HUES64 (cell line): ENCODE data around the gene LIN28B.

Experiments
- H3K27ac ChIP-seq: 2 replicates; pipeline ENCODE4 v1.7.0; 2013; ENCODE audit warnings: low read depth, low read length, inconsistent platforms
- H3K27me3 ChIP-seq: 2 replicates; pipeline ENCODE4 v1.6.1; 2013; ENCODE audit warnings: mild to moderate bottlenecking, low read length; ENCODE audit not compliant: insufficient read depth
- H3K36me3 ChIP-seq: 2 replicates; pipeline ENCODE4 v1.6.1; 2013; ENCODE audit warnings: mild to moderate bottlenecking, low read length; ENCODE audit not compliant: insufficient read depth
- H3K4me1 ChIP-seq: 2 replicates; pipeline ENCODE4 v1.6.1; 2013; ENCODE audit warnings: mild to moderate bottlenecking, low read length, moderate library complexity; ENCODE audit not compliant: insufficient read depth
- H3K4me3 ChIP-seq: 2 replicates; pipeline ENCODE4 v1.5.1; 2013; ENCODE audit warnings: mild to moderate bottlenecking, low read length, moderate library complexity
- H3K9ac ChIP-seq: 2 replicates; pipeline ENCODE4 v1.6.1; 2013; ENCODE audit warnings: mild to moderate bottlenecking, low read depth, low read length
- H3K9me3 ChIP-seq: 2 replicates; pipeline ENCODE4 v1.6.1; 2013; ENCODE audit warnings: low read depth, low read length; ENCODE audit not compliant: insufficient read depth
- whole genome bisulfite sequencing: fragments of 150-250, 120-280 bp; methylation state at CpG from one replicate; pipeline ENCODE4 v1.1.7; 2013; ENCODE audit warnings: missing lambda C conversion rate; 5-methylcytosine and 5-hydroxymethylcytosine counted together

The LIN28B gene

DNA sequence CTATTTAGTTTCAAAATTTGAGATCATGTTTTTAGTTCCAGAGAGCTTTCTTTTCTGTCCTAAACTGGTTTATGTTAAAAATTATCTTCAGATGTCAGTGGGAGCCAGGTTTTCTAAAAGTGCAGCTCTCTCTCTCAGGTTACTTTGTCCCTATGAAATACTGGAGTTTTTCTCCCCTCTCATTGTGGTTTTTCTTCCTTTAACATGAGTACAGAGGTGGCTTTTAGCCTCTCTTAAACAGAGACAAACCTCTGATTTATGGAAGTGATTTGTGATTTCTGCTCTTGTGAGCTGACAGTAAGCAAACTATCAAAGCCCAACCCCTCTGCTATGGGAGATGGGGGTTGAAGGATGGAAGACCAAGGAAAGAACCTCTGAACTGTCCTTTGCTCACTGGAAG lies 85.7 kb downstream of the LIN28B start:
- no peaks in the 10 kb centered on the region for H3K27me3 ChIP-seq
- no peak overlapping the region for H3K27ac ChIP-seq
- peaks cover 11% of the 10 kb centered on the region for H3K4me1 ChIP-seq
- no peak overlapping the region for H3K9ac ChIP-seq
- no peak overlapping the region for H3K4me3 ChIP-seq
- peaks cover 3% of the 10 kb centered on the region; the same call in 1 of the 2 replicates for H3K9me3 ChIP-seq
- peaks cover 10% of the 10 kb centered on the region for H3K36me3 ChIP-seq

DNA sequence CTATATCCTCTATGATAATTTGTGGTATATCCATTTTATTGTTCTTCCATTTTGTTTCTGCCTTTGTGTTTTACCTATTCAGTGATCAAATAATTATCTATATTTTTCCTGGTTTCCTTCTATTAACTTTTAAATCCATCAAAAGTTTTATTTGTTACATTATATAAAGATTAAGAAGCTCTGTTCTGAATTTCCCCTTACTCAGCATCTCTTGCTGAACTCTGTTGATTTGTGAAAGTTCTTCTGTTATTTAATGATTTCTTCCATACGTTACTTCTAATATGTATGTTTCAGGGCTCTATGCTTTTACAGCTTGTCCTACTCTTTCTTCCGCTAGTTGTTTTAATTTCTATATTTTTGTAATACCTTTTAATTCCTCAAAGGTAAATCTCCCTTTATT lies 87.1 kb downstream of the LIN28B start:
- Histone ChIP-seq H3K9me3 (peaks cover 3% of the 10 kb centered on the region; the same call in 1 of the 2 replicates), H3K36me3 (peaks cover 10% of the 10 kb centered on the region), H3K27me3 (no peaks in the 10 kb centered on the region), H3K27ac (no peak overlapping the region), H3K9ac (no peak overlapping the region), H3K4me1 (0 out of 2 replicates have a peak, but pooled peaks cover 6% of the 10 kb centered on the region), H3K4me3 (no peak overlapping the region)
- WGBS: no CpG with 5 or more reads among the region's 2 CpGs

DNA sequence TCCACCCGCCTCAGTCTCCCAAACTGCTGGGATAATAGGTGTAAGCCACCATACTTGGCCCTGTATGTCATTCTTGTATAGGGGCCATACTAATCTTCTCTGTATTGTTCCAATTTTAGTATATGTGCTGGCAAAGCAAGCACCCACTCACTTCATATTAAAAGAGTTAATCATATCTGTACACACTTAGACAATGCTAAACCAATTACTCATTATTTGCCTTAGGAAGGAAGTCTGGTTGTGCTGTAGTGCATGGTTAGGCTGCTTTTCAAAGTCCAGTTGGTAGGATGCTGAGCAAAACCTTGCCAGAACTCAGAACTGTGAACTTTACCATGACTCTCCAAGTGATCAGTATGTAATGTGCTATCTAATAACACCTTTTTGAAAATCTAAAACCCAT lies 88.6 kb downstream of the LIN28B start:
- H3K27ac ChIP-seq: no peak overlapping the region
- 0 out of 2 replicates have a peak, but pooled peaks cover 6% of the 10 kb centered on the region for H3K4me1 ChIP-seq
- H3K4me3 ChIP-seq: no peak overlapping the region
- H3K36me3 ChIP-seq: peaks cover 10% of the 10 kb centered on the region
- no peak overlapping the region for H3K9ac ChIP-seq
- WGBS: 91% methylated on average over 1 of the region's 1 CpG
- H3K27me3 ChIP-seq: no peaks in the 10 kb centered on the region
- H3K9me3 ChIP-seq: peaks cover 3% of the 10 kb centered on the region; the same call in 1 of the 2 replicates

DNA sequence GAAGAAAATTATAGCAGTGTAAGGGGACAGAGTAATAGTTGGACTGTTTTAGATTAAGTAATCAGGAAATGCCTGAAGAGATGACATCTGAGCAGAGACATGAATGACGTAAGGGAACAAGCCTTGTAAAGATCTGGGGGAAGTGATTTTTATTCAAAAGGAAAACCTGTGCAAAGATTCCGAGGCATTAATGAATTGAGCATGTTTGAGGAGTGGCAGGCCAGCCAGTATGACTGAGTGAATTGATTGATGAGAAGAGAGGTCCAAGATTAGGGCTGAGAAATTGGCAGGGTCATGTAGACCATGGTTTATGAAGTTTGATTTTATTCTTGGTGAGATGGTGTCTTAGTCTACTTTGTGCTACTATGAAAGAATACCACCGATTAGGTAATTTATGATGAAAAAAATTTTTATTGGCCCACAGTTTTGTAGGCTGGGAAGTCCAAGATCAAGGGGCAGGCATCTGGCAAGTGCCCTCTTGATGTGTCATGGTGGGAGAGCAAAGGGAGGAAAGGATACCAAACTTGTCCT lies 95.1 kb downstream of the LIN28B start:
- Histone ChIP-seq H3K36me3 (no peaks in the 10 kb centered on the region), H3K27ac (no peak overlapping the region), H3K9ac (no peak overlapping the region), H3K4me3 (no peak overlapping the region), H3K4me1 (peaks cover 11% of the 10 kb centered on the region; the same call in 1 of the 2 replicates), H3K27me3 (no peaks in the 10 kb centered on the region), H3K9me3 (no peaks in the 10 kb centered on the region)
- WGBS: 92% methylated on average over 3 of the region's 3 CpGs

DNA sequence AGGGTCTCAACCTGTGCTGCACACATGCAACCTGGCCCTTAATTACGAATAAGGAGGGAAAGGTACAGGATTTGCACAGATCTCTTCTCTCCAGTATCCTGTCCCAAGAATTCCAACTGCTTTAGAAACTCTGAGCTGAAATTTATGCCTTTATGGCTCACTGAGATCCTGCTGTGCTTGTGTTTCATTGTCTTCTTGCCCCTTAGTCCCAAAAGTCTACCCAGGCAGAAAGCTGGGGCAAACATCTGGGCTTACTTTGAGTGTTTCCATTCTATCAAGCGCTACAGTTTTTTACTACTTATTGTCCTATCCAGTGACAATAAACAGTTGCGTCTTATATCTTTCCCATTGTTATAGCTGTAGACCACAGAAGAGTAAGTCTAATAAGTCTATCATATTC lies 99.7 kb downstream of the LIN28B start:
- Histone ChIP-seq H3K9ac (no peak overlapping the region), H3K36me3 (no peaks in the 10 kb centered on the region), H3K4me1 (peaks cover 24% of the 10 kb centered on the region), H3K27ac (no peak overlapping the region), H3K27me3 (no peaks in the 10 kb centered on the region), H3K4me3 (no peak overlapping the region), H3K9me3 (no peaks in the 10 kb centered on the region)
- 80% methylated on average over 3 of the region's 3 CpGs for WGBS

DNA sequence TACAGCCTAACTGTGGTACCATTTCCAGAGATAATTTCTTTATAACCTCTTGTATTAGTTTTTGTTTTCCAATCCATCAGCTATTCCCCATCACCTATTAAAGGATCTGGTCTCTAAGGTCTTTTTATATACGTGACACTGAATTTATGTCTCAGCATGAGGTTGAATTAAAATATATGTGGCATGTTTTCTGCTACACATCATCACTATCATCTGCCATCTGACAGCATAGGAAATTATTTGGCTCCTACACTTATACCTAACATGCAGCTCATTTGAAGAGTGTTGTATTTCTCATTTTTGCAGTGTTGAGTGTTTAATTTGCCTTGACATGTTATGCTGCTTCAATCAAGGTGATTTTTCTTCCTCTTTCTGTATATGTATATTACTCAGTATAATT lies 100.3 kb downstream of the LIN28B start:
- H3K9ac ChIP-seq: no peak overlapping the region
- H3K4me1 ChIP-seq: peaks cover 24% of the 10 kb centered on the region
- no peaks in the 10 kb centered on the region for H3K27me3 ChIP-seq
- no CpG with 5 or more reads among the region's 1 CpG for WGBS
- no peaks in the 10 kb centered on the region for H3K36me3 ChIP-seq
- no peaks in the 10 kb centered on the region for H3K9me3 ChIP-seq
- no peak overlapping the region for H3K27ac ChIP-seq
- H3K4me3 ChIP-seq: no peak overlapping the region

DNA sequence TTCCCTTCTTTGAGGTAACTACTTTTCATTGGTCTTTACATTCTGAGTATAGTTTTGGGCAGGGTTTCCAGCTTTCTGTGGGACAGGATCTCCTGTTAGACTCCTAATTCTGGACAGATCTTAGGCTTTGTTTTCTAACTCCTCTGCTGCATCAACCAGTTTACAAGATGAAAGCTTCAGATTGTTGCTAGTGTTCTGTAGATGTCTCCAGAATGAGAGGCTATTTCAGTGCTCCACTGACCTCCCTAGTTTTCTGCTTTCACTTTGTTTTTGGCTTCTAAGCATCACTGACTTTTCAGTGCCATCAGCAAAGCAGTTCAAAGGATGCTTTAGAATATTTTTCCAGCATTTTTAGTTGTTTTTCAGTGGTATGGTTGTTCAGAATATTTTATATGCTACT lies 101.4 kb downstream of the LIN28B start:
- Histone ChIP-seq H3K4me1 (peaks cover 24% of the 10 kb centered on the region), H3K36me3 (peaks cover 4% of the 10 kb centered on the region; the same call in 1 of the 2 replicates), H3K27ac (no peak overlapping the region; the same call in 1 of the 2 replicates), H3K27me3 (no peaks in the 10 kb centered on the region), H3K9ac (no peak overlapping the region), H3K9me3 (no peaks in the 10 kb centered on the region), H3K4me3 (no peak overlapping the region)

DNA sequence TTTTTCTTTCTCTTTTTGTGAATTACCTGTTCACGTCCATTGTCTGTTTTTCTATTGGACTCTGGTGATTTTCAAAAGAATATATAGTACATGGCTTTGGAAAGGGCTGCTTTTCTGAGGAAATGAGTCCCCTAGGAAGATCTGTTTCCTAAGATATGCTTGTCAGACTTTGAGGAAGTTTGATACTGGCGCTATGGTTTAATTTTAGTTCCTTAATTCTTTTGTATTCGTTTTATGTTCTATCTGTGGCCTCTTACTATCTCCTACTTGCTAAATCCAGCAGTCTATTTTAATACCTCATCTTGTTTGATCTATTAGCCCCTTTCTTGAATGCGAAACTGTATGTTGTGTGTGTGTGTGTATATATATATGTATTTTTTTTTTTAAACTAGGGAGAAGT lies 101.9 kb downstream of the LIN28B start:
- H3K4me3 ChIP-seq: no peak overlapping the region
- H3K9ac ChIP-seq: no peak overlapping the region
- no peaks in the 10 kb centered on the region for H3K27me3 ChIP-seq
- 91% methylated on average over 3 of the region's 4 CpGs for WGBS
- peaks cover 4% of the 10 kb centered on the region; the same call in 1 of the 2 replicates for H3K36me3 ChIP-seq
- peaks cover 24% of the 10 kb centered on the region for H3K4me1 ChIP-seq
- H3K27ac ChIP-seq: no peak overlapping the region
- H3K9me3 ChIP-seq: no peaks in the 10 kb centered on the region

DNA sequence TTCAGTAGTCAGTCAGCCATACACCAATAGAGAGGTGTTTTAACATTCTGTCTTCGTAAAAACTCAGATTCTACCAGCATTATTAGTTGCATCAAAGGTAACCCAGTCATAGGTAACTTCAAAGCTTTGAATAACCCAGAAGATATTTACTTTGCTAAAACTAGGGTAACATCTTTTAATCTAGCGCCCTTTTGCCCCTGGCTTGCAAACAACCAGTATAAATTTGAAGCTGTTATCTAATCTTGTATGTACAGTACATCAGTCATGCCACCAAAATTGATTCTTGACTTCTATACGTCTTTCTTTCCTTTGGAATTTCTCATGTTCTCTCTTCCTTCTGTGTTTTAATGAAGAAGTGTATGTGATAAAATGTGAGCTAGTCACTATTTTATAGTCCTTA lies 109.3 kb downstream of the LIN28B start:
- H3K27me3 ChIP-seq: no peaks in the 10 kb centered on the region
- H3K27ac ChIP-seq: no peak overlapping the region
- H3K36me3 ChIP-seq: peaks cover 9% of the 10 kb centered on the region; the same call in 1 of the 2 replicates
- H3K4me1 ChIP-seq: no peaks in the 10 kb centered on the region
- no peak overlapping the region for H3K4me3 ChIP-seq
- H3K9me3 ChIP-seq: no peaks in the 10 kb centered on the region
- H3K9ac ChIP-seq: no peak overlapping the region
- 100% methylated on average over 2 of the region's 3 CpGs for WGBS

DNA sequence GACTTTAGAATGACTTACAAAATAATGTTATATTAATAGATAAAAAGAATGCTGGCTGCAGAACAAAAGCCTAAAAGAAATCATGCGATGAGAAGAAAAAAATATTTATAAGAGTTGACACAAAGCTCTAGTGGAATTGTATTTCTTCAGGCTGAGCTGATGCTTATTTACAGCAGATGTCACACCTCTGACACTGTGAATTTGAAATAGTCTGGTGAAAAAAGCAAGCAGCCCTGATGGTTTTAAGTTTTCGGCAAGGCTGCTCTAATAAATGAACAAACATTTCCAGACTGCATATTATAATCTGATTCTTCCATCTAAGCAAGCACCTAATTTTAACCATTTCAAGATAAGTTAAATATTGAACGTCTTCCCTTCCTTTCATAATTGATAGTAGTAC lies 109.9 kb downstream of the LIN28B start:
- H3K27me3 ChIP-seq: no peaks in the 10 kb centered on the region

DNA sequence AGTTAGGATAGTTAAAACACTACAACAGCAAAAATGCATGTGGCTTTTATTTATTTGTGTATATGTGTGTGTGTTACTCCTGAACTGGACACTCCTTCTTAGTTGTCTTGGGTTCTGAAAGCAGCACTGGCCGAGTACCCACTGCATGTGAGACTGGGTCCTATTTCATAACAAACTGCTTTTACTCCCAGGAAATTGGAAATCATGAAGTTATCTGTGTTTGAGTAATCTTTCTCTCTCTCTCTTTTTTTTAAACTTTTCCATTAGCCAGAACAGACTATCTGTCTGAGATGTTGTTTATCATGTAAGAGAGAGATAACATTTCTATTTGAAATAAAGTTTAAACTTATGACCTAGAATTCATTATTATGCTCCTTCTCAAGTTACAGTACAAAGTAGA lies 110.4 kb downstream of the LIN28B start:
- Histone ChIP-seq H3K4me1 (peaks cover 4% of the 10 kb centered on the region), H3K4me3 (no peak overlapping the region), H3K36me3 (peaks cover 9% of the 10 kb centered on the region; the same call in 1 of the 2 replicates), H3K27ac (no peak overlapping the region), H3K9me3 (no peaks in the 10 kb centered on the region), H3K9ac (no peak overlapping the region), H3K27me3 (no peaks in the 10 kb centered on the region)
- WGBS: no CpG with 5 or more reads among the region's 1 CpG

More for the DNA sequence above, 109.9 kb downstream of the LIN28B start:
- Histone ChIP-seq H3K4me1 (no peaks in the 10 kb centered on the region), H3K9ac (no peak overlapping the region), H3K4me3 (no peak overlapping the region), H3K9me3 (no peaks in the 10 kb centered on the region), H3K27ac (no peak overlapping the region), H3K36me3 (peaks cover 9% of the 10 kb centered on the region; the same call in 1 of the 2 replicates)
- WGBS: 88% methylated on average over 3 of the region's 3 CpGs

DNA sequence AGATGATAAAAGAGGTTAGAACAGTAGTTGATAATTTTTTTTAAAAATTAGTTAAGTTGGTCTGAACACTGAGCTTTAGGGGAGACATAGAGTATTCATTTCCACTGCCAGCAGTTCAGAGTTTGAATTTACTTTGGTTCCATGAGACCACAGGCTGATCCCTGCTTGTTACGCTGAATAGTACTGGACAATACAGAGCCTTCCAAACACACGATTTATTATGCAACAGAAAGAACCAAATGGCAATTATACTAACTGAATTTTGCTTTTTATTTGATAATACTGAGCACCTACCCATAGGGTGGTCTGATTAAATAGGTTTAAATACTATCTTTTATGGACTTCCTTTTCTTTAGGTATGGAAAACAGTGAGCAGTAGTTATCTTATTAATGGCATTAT lies 111.5 kb downstream of the LIN28B start:
- Histone ChIP-seq H3K4me3 (no peak overlapping the region), H3K27ac (no peak overlapping the region), H3K9ac (no peak overlapping the region), H3K9me3 (no peaks in the 10 kb centered on the region), H3K36me3 (peaks cover 6% of the 10 kb centered on the region; the same call in 1 of the 2 replicates), H3K27me3 (no peaks in the 10 kb centered on the region), H3K4me1 (peaks cover 8% of the 10 kb centered on the region)
- WGBS: 92% methylated on average over 2 of the region's 2 CpGs
